A204.1 (cell line): Measurements from ENCODE around the gene NDEL1.

Source experiments
- FAIRE-seq: peaks from 2 replicates; lab custom pipeline; 2012; peaks lifted over from hg19 to GRCh38; lab: Jason Lieb, UNC

Gene NDEL1

DNA sequence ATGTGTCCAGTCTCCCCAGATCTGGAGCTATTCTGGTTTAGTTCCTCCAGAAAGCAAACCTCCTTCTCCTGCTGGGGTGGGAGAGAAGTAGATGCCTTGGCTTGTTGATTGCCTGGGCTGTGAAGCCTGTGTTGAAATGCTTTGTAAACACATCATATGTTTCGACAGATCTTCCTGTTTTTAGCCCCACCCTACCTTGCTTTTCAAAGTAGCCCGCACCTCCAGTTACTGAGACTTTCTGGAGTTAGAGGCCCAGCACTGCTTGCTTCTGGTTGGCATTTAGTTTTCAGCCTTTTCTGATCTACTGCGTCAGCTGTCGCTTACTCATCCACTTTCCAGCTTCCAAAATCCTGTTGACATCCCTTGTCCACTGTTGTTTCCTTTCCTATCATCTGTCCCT is 17.9 kb upstream of the NDEL1 start:
- FAIRE-seq: no peak

DNA sequence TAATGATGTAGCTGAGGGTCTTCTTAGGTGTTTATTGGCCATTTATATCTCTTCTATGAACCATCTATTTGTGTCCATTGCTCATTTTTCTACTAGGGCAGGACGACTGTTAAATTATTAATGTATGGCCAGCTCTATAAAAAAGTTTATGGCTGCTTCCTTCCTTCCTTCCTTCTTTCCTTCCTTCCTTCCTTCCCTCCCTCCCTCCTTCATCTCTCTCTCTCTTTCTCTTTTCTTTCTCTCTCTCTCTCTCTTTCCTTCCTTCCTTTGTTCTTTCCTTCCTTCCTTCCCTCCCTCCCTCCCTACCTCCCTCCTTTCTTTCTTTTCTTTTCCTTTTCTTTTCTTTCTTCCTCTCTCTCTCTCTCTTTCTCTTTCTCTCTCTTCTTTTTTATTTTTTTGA is 17.2 kb upstream of the NDEL1 start:
- FAIRE-seq: no peak

DNA sequence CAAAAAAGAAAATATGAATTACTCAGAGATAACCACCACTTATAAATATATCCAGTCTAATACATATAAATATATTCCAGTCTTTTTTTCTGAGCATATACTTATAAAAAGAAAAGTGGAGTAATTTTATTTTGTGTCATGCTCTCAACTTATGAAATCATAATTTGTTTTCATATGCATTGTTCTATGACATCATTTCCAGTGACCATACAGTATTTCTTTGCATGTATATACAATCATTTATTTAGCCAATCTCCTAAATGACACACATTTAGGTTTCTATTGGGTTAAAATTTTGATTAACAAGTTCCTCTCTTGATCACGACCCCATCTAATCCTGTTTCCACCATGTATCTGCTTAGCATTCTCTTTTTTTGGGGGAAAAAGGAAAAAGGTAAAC is 16.4 kb upstream of the NDEL1 start:
- peak; percentile 9 for FAIRE-seq

DNA sequence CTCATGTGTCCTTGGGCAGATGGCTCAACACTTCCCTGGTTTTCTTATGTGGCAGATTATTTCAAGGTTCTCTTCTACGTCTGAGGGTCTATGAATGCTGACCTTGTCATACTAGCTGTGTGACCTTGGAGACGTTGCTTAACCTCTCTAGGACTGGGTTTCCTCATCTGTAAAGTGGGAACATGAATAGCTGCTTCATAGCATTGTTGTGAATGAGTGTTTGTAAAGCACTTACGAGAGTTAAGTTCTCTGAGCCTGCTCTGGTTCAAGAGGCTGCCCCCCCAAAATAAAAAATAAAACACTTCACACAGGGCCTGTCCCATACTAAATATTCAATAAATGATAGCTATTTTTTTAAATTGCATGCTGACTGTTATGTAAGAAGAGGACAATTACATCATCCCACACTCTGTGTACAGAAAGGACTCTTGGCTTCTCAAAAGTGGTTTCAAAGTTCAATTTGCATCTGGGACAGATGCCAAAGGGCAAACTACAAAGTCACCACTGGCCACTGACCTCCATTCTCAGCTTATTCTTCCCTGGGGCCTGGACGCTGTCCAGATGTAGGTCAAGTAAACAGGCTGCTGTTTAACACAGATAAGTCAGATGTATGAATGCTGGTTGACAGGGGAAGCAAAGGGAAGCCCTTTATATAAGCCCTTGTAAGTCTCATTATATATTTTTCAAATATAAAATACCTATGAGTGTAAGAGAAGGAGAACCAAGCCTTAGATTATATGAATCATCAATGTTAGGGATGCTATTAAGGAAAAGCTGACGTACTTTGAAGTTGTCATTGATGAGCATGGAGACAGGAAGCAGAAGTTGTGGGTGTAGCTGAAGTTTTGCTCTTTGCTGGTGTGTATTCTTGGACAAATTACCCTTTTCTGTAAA is 15.4 kb upstream of the NDEL1 start:
- no peak for FAIRE-seq

DNA sequence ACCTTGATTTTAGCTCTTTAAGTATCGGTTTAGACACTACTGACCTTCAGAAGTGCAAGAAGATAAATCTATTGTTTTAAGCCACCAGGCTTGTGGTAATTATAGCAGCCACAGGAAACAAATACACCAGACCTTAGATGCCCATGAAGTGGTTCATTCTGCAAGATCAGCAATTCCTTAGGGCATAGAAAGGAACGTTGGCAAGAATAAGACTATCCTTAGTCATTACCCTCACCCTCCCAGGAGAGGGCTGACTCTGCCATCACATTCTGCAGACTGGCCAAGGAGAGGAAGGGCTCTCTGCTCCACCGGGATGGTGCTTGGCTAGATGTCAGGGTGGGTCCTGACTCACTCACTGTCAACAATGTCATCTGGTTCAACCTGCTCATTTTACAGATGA is 14.1 kb upstream of the NDEL1 start:
- FAIRE-seq: no peak

DNA sequence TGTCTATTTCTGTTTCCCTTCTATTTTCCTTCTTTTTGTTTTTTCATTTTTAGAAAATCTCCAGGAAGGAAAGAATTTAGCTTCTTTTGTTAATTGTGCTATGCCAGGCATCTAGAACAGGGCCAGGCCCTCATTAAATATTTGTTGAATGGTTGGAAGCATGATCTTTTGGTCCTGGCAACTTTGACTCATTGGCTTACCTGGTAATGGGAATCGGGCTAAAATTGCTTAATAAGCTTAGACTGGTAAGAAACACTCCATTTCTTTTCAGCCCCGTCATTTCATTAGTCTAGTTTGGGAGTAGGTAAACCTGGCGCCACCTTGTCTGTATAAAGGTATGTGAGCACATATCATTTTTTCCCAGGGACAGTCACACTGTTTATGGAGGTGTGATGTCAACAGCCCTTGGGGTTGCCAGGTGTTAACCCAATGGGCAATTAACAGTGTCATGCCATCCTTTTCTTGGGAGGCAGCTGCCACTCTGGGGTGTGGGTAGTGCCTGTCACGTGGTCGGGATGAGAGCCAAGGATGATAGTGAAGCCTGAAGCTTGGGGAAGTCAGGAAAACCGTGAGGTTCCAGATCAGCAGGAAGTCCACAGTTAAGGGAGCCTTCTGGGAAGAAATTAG is 9.5 kb upstream of the NDEL1 start:
- FAIRE-seq: no peak

DNA sequence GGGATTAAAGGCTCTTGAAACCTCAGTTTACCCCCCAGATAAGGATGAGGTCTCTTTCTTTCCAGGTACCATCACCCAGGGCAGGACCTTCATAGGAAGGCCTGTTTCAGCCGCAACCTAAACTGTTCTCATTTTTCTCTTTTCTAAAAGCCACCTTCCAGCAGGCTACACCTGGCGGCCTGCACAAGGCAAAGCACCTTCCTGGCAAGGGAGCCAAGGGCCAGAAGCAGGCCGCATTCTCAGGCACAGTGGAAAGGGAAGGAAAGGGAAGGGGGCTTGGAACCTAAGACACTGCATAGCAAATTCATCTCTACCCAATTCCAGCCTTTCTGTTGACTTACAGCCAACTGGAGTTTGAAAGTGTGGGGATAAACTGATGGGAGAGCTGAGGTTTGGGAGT is 8.9 kb upstream of the NDEL1 start:
- no peak for FAIRE-seq

DNA sequence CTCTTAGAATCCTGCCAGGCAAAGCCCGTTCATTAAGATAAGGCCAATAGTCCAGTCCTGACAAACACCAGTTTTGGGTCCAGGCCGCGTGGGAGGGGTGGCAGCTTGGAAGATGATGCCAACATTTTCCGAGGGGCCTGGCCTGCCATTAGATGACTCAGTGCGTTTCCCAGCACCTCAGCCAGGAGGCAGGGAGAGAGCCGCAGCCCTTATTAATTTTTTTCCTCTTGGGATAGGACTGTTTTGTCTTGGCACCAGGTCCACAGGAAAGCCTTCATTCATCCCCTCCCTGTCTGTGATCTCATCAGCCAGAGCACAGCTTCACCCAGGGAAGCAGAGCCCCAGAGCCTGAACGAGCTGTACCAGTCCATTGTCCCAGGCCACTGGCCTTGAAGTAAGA is 4.7 kb upstream of the NDEL1 start:
- FAIRE-seq: no peak

DNA sequence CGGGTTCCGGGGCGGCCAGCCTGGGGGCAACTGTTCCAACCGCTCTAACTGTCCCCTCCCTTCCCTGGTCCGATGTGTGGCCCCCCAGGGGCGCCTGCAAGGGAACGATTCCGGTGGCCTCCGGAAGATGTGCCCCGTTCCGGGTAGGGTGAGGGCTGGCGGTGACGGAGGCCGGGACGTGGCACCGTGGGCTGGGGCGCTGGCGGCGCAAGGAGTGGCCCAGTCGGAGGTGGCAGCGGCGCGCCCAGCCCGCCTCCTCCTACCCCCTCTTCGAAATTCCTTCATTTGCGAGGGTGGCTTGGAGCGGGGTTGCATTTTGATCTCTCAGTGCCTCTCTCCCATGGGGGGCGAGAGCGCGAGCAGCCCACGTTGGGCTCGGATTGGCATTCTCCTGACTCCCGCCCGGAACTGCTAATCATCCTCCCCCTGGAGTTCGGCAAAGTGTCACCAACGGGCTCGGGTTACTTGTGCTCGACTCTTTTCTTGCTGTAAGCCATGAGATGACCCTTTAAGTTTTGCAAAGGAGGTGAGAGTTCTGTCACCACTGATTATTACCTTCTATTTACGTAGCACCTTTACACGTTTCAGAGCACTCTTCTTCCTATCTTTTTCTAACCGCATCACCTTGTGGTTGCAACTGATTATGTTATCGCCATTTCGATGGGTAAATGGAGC is 622 bp downstream of the NDEL1 start:
- FAIRE-seq: no peak

DNA sequence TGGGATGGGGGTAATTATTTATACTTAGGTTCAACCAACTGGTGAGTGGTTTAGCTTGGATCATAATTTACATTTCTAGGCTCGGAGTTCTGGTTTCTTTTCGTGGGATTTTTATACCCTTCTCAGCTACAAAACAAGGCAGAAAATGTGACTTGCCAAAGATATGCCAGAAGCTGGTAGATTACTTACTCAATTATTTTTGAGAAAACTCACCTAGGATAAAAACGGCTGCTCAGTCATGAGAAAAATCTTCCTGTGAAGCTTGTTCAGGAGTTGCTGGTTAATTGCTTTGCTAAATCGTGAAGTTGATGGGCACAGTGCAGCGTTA is 1.1 kb downstream of the NDEL1 start:
- no peak for FAIRE-seq

DNA sequence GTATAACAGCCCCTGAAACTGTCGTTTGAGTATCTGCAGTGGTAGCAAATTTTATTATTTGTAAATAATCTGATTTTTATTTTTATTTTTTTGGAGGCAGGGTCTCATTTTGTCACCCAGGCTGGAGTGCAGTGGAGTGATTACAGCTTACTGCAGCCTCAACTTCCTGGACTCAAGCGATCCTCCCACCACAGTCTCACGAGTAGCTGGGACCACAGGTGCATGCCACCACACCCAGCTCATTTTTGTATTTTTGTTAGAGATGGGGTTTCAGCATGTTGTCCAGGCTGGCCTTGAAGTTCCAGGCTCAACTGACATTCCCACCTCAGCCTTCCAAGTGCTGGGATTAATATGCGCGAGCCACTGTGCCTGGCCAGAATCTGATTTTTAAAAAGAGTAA is 2.8 kb downstream of the NDEL1 start:
- no peak for FAIRE-seq

DNA sequence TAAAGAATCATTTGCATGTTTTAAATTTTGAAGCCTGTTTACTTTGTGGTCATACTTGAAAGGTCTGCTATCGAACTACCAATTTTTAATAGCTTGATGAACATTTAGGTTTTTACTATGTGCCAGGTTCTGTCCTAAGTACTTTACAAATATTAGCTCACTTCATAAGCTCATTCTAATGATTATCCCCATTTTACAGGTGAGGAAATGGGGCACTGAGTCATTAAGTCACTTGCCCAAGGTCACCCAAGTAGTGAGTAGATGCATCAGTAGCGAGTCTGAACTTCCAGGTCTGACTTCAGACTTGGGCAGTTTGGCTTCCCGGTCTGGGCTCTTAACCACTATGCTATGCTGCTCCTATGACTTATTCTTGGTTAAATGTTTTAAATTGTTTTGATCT is 4.0 kb downstream of the NDEL1 start:
- no peak for FAIRE-seq

DNA sequence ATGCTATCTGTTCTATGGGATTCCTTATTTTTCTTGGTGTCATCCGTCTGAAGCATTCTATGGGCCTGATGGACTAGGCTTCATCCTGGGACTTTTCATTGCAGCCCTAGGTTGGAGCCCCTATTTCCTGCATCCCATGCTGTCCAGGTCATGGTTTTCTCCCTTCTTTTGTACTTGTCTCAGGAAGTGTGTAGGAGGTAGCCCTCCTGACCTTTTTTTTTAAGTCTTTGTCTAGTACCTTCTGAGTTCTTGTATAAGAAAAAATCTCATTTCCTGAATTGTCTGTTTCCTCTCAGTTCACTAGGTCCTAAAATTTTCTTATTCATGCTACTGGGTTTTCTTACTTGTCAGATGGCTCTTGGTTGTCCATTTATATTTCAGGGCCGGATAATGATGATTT is 6.0 kb downstream of the NDEL1 start:
- FAIRE-seq: no peak

DNA sequence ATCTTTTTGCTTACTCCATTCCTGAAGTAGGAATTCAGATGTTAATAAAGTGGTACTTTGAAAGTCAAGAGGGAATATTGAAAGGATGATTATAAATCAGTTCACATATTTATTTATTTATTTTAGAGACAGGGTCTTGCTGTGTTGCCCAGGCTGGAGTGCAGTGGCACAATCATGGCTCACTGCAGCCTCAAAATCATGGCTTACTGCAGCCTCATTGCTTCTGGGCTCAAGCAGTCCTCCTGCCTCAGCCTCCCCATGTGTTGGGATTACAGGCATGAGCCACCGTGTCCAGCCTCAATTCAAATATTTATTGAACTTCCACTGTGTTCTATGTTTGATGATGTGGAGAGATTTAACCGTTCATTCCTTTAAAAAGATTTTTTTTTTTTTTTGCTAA is 6.6 kb downstream of the NDEL1 start:
- FAIRE-seq: no peak

DNA sequence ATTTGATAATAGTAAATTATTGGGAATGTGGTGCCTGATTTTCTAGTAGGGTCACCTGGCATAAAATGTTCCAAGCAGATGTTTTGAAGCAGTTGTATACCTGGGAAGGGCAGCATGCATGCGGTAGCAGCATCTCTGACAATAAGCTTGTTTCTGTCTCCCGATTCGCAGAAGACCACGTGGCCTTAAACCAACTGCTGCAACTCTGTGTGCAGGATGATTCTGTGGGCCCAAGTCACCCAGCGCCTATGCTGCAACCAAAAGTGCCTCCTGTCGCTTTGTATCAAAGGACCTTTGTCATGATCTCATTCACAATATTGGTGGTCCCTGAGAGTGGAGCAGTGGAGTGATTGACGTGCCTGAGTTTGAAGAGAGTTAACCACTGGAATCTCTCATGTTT is 8.1 kb downstream of the NDEL1 start:
- no peak for FAIRE-seq

DNA sequence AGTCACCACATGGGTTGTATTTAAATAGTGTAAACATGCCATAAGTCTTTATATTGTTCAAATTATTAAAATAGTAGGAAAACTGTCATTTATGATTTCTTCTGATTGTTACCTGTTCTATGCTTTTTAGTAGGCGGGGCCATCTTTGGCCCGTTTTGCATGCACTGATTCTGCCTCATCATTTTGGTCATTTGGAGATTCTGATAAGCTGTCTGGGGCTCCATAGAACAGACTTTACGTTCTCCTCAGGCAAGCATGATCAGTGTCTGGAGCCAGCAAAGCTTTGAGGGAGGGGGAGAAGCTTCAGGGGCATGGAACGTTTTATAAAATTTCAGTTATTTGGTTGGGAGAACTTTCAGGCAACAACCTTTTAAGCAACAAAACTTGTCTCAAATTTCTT is 8.8 kb downstream of the NDEL1 start:
- FAIRE-seq: no peak

DNA sequence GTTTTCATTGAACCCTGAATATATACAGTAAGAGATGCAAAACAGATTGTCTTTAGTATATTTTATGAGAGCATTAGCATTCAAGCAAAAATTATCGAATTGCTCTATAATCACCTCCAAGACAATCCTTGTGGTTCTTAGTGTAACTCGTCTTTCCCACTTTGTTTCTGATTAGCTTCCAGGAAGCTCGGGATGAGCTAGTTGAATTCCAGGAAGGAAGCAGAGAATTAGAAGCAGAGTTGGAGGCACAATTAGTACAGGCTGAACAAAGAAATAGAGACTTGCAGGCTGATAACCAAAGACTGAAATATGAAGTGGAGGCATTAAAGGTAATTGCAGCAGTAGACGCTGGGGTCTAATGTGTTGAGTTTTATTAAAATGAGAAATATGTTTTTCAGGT is 9.9 kb downstream of the NDEL1 start:
- FAIRE-seq: no peak

DNA sequence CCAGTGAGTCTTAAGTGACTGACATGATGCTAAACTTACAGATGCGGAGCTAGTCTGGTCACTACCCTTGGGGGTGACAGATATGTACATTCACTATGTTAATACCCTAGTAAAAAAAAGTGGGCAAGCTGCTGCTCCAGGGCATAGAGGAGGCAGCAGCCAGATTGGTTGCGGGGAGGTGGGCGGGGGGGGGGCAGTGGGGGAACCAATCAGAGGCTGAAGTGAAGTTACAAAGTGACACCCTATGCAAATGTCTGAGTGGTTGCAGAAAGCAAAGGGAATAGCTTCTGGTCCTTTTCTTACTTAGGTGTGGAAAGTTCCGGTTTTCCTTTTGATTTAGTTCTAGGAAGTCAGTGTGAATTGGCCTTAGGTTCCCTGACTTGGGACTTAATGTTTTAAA is 12.1 kb downstream of the NDEL1 start:
- FAIRE-seq: no peak

DNA sequence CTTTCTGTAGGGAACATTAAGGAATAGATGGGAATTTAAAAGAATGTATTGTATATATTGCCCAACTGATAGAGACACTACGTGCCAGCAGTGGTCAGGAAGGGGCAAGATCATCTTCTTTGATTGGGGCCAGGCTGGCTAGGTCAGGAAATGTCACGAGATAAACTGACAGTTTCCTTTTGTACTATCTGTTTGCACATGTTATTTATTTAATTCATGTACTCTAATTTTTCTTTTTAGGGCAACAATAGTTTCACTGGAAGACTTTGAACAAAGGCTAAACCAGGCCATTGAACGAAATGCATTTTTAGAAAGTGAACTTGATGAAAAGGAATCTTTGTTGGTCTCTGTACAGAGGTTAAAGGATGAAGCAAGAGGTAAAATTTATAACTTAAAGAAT is 12.6 kb downstream of the NDEL1 start:
- FAIRE-seq: no peak

DNA sequence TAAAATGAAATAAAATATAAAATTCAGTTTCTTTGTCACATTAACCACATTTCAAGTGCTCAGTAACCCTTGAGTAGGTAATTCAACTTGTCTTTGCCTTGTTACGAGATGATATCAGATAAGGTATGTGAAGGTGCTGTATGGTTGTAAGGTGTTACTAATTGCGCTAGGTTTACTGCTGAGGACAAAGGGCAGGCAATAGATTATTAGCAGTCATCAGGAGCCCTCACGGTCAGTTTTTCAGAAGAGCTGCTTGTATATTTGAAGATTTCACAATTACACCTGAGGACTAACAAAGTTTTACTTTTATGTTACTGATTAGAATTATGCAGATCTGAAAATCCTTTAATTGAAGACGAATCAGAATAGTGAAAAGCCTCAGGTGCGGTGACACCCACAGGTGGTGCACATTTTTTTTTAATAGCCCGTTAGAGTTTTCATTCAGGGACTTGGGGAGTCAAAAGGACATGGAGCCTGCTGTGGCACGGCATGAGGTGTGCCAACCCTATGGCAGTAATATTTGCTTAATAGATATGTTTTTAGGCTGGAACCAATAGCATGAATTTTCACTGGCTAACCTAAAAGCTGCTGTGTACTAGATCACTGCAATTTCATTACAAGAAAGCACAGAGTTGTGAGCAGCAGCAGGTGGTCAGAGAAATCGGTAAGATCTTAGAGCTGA is 16.4 kb downstream of the NDEL1 start:
- no peak for FAIRE-seq

DNA sequence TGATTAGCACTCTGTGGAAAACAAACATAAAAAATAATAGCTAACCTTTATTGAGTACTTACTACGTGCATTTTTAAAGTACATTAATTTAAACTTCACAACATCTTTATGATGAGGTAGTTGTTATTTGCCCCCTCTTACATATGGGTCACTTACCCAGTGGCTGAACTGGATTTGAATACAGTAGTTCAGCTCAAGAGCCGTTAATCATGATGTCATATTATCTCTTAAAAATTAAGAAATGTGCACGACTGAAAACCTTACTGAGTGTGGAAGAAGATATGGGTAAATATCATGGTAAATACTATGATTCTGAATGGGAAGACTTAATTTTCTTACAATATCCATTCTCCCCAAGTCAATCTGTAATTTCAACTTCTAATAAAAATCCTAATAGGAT is 17.6 kb downstream of the NDEL1 start:
- FAIRE-seq: no peak

DNA sequence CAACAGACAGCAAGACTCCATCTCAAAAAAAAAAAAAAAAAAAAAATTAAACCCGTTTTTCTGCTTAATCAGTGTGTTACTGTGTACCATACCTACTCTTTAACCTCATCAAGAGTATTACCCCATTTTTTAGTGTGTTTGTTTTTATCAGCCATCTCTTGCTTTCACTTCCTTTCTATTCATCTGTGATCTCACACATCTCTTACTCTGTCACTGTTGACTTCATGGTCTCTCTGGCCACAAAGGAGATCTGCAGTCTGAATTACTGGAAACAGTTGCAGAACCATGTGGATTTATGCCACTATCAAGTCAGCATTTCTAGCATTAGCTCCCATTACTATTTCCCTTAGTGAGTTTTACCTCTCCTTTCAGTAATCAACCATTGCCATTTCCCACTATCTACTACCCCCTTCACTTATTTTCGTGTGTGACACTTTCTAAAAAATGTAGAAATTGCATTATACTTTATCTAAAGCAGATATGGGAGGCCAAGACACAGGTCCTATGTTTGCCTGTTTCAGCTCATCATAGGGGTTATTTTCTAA is 20.1 kb downstream of the NDEL1 start:
- FAIRE-seq: no peak

DNA sequence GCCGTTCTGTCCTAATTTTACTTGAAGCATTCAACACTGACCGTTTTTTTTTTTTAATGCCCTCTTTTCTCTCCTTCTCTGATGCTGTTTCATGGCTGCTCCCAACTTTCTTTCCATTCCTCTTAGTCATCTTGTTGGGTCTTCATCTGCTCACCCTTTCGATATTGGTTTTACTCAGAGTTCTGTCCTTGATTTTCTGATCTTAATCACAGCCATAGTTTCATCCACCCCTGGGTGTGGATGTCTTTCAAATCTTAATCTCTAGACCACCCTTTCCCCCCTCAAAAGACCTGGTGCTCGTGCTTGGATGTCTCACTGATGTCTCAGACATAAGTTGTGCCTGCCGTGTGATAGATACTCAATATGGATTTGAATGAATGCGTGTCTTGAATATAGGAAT is 22.4 kb downstream of the NDEL1 start:
- FAIRE-seq: no peak
